ENCODE results near the gene LDAH. TPM values are rescaled to one million over a fixed set of nuclear protein-coding genes. Genes with fewer than 3 reads are reported as not detected.

The LDAH gene
- total RNA-seq, 2 donors from 2014 or later: 3.5 to 6.0 TPM

- H3K9me3 ChIP-seq: no peaks in the 10 kb centered on the region
- DNase-seq (ENCODE audit: low spot score): no peak
- no peak overlapping the region for H3K4me3 ChIP-seq
- no peaks in the 10 kb centered on the region for H3K4me1 ChIP-seq
- H3K36me3 ChIP-seq: no peaks in the 10 kb centered on the region
- H3K27me3 ChIP-seq: no peaks in the 10 kb centered on the region
- no peak overlapping the region for H3K27ac ChIP-seq
- TF ChIP-seq CTCF (IDR thresholded peaks at IDR 0.05): no peak
Measured at GRCh38 chr2:20706217-20706616, 116.7 kb downstream of the LDAH start.

- Histone ChIP-seq H3K9me3 (no peaks in the 10 kb centered on the region), H3K27me3 (no peaks in the 10 kb centered on the region)
- TF ChIP-seq CTCF (IDR thresholded peaks at IDR 0.05): no peak
Measured at GRCh38 chr2:20704886-20705285, 118.0 kb downstream of the LDAH start.

GRCh38 chr2:20702563-20702962, 120.3 kb downstream of the LDAH start:
- peaks cover 0 to 5% of the 10 kb centered on the region in 2 donors for H3K4me1 ChIP-seq
- no peak for TF ChIP-seq CTCF (IDR thresholded peaks at IDR 0.05)
- no peak overlapping the region for H3K27ac ChIP-seq
- no peaks in the 10 kb centered on the region for H3K9me3 ChIP-seq
- H3K4me3 ChIP-seq: no peak overlapping the region
- no peaks in the 10 kb centered on the region for H3K27me3 ChIP-seq
- no peak for DNase-seq (ENCODE audit: low spot score)
- H3K36me3 ChIP-seq: no peaks in the 10 kb centered on the region

More at GRCh38 chr2:20704886-20705285, 118.0 kb downstream of the LDAH start:
- H3K4me1 ChIP-seq: no peaks in the 10 kb centered on the region
- no peak overlapping the region for H3K4me3 ChIP-seq
- no peak for DNase-seq (ENCODE audit: low spot score)
- no peak overlapping the region for H3K27ac ChIP-seq
- no peaks in the 10 kb centered on the region for H3K36me3 ChIP-seq

GRCh38 chr2:20698916-20699613, 123.8 kb downstream of the LDAH start:
- H3K9me3 ChIP-seq: no peaks in the 10 kb centered on the region
- no peak for DNase-seq (ENCODE audit: low spot score)
- no peaks in the 10 kb centered on the region for H3K36me3 ChIP-seq
- no peak overlapping the region for H3K27ac ChIP-seq
- H3K4me3 ChIP-seq: no peak overlapping the region
- no peaks in the 10 kb centered on the region for H3K27me3 ChIP-seq
- peaks cover 0 to 5% of the 10 kb centered on the region in 2 donors for H3K4me1 ChIP-seq
- no peak for TF ChIP-seq CTCF (IDR thresholded peaks at IDR 0.05)

- no peak for TF ChIP-seq CTCF (IDR thresholded peaks at IDR 0.05)
Measured at GRCh38 chr2:20697322-20697934, 125.5 kb downstream of the LDAH start.

More at GRCh38 chr2:20697322-20697934, 125.5 kb downstream of the LDAH start:
- H3K36me3 ChIP-seq: no peaks in the 10 kb centered on the region
- H3K9me3 ChIP-seq: no peaks in the 10 kb centered on the region
- peaks cover 0 to 5% of the 10 kb centered on the region in 2 donors for H3K4me1 ChIP-seq
- no peak for DNase-seq (ENCODE audit: low spot score)
- no peaks in the 10 kb centered on the region for H3K27me3 ChIP-seq
- no peak overlapping the region for H3K4me3 ChIP-seq
- H3K27ac ChIP-seq: no peak overlapping the region
